ENCODE data around the gene LTB4R. TPM values are rescaled to one million over a fixed set of nuclear protein-coding genes. Genes with fewer than 3 reads are reported as not detected.

The LTB4R gene
- total and polyA plus RNA-seq, 9 of the 15 experiments (the other 6 are each of a cell fraction or from before 2014, with no cell fraction given), result 0.38 to 10.5 (median 2.8) TPM

DNA sequence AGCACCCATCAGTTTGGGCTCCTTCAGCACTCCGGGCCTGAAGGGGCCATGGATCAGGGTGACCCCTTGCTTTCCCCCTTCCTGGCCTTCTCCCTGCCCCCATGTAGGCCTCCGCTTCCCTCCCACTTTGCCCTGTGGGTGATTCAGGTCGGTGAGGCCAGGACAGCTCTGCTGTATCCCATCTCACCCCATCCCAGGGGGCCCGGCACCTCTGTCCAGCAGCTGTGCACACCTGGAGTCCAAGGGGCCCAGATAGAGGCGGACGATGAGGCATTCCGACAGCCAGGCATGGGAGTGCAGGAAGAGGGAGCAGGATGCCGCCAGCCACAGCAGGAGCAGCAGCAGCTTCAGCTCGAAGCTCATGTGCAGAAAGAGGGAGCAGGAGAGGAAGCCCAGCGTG lies 11.4 kb downstream of the LTB4R start (continued):
- TF ChIP-seq POLR2H (tag; IDR thresholded peaks at IDR 0.05; ENCODE audit: low read depth), result no peak
- TF ChIP-seq MLX (CRISPR knock-in tag; conservative IDR thresholded peaks at IDR 0.05), result no peak
- no peak for TF ChIP-seq FOSL1 (tag; conservative IDR thresholded peaks at IDR 0.05)

DNA sequence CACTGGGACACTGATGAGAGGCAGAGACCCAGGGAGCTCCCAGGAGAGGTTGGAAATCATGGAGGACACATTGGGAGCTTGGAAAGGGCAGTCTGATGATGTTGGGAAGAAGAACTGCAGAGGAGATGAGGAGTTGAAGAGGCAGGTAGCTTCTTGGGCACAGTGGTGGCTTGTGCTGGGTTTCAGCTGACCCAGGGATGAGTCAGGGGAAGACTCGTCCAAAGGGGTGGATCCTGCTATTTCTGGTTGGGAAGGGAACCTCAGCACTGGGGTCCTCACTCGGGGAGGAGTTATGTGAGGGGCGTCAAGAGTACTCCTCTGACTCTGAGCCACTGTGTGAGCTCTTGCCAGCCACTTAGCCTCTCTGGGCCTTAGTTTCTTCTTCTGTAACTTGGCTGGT lies 12.0 kb downstream of the LTB4R start:
- in situ Hi-C loops (cut with MboI), result no loop called here
- DNase-seq (ENCODE audit: extremely low read depth in 1 of 4, low spot score in 3 of 4) (no peak), FAIRE-seq (no peak), ATAC-seq (no peak)
- CTCF ChIA-PET (ENCODE audit: low intra/inter-chr PET ratio), result no interaction called here
- no TSS peak for BruUV-seq (replicated peaks)
- 0% methylated on average over 3 of the region's 3 CpGs for WGBS (ENCODE audit: insufficient coverage, low coverage, missing lambda C conversion rate)
- H3K4me3 ChIP-seq, result no peak overlapping the region
- intact Hi-C loops (cut with micrococcal nuclease), result no loop called here
- H3K27me3 ChIP-seq (ENCODE audit: control insufficient read depth in 2 of 2, insufficient read depth in 2 of 2, low read length in 2 of 2), result no peaks in the 10 kb centered on the region
- no peaks in the 10 kb centered on the region for H3K79me2 ChIP-seq (ENCODE audit: control insufficient read depth, insufficient read depth, low read length)
- no peaks in the 10 kb centered on the region for H3K36me3 ChIP-seq (ENCODE audit: control insufficient read depth, insufficient read depth, low read length)
- H4K20me1 ChIP-seq (replicated peaks; ENCODE audit: control insufficient read depth, insufficient read depth, low read length), result no peaks in the 10 kb centered on the region
- no peak overlapping the region for H3K9ac ChIP-seq (ENCODE audit: insufficient read depth in 1 of 2, low read depth in 2 of 2, low read length in 2 of 2)
- no peak overlapping the region for H3K27ac ChIP-seq (ENCODE audit: extremely low read depth, low read depth, low read length)
- no peaks in the 10 kb centered on the region for H3K9me3 ChIP-seq (replicated peaks; ENCODE audit: control insufficient read depth, insufficient read depth, low read depth, low read length)
- peaks cover 0 to 4% of the 10 kb centered on the region in 2 experiments; a peak in 4 of 5 replicates for H3K4me1 ChIP-seq (replicated peaks in 1 of 2; ENCODE audit: control insufficient read depth in 2 of 2, insufficient read depth in 2 of 2, low read length in 2 of 2)
- TF ChIP-seq MYBL2 (IDR thresholded peaks at IDR 0.05; ENCODE audit: low read depth), result no peak
- TF ChIP-seq MYBL2 (CRISPR knock-in tag; IDR thresholded peaks at IDR 0.05; ENCODE audit: borderline replicate concordance), result no peak
- H2AFZ ChIP-seq (ENCODE audit: low read depth, low read length), result no peak overlapping the region
- POLR2A ChIA-PET, result interaction anchor here (0.6 to 1.2 kb wide), 2 partner anchors 116 to 1540 kb away, joined by 3 read pairs; no protein-coding TSS in a partner anchor
- no peak overlapping the region for H3K4me2 ChIP-seq (ENCODE audit: insufficient read depth, low read length)
- H3K9me1 ChIP-seq (ENCODE audit: control insufficient read depth, insufficient read depth, low read length), result no peaks in the 10 kb centered on the region

All from K562 (cell line).